ENCODE data around the gene DIP2A. TPM values are rescaled to one million over a fixed set of nuclear protein-coding genes. Genes with fewer than 3 reads are reported as not detected.
A peak's percentile ranks its signal among the peaks of the same experiment; 100 is the strongest.

The DIP2A gene

GRCh38 chr21:46617267-46618051, 158.8 kb downstream of the DIP2A start:
- H3K36me3 ChIP-seq (ENCODE audit: control insufficient read depth in 1 of 2, insufficient read depth in 2 of 2, low read depth in 1 of 2, low read length in 2 of 2), result no peaks in the 10 kb centered on the region
- H3K14ac ChIP-seq (ENCODE audit: low read length in 2 of 2), result no peak overlapping the region
- no peak overlapping the region for H2AK5ac ChIP-seq (ENCODE audit: low read length, severe bottlenecking)
- no peak overlapping the region for H3K23ac ChIP-seq (ENCODE audit: low read length in 2 of 2)
- no peaks in the 10 kb centered on the region for H3K79me1 ChIP-seq (replicated peaks; ENCODE audit: low read length, poor library complexity, severe bottlenecking)
- no peak overlapping the region for H2BK15ac ChIP-seq (ENCODE audit: low read depth, poor library complexity, severe bottlenecking)
- H4K91ac ChIP-seq (ENCODE audit: low read length), result no peak overlapping the region
- H3K9me3 ChIP-seq (ENCODE audit: control insufficient read depth, low read length), result peaks cover 17% of the 10 kb centered on the region
- H3K9ac ChIP-seq (ENCODE audit: low read length), result no peak overlapping the region
- H3K4me1 ChIP-seq (ENCODE audit: control insufficient read depth, insufficient read depth, low read depth, low read length), result peaks cover 5% of the 10 kb centered on the region
- no peak overlapping the region for H3K4me2 ChIP-seq (ENCODE audit: low read length, poor library complexity, severe bottlenecking)
- H2AFZ ChIP-seq (ENCODE audit: low read depth, low read length), result no peak overlapping the region
- H3K27ac ChIP-seq (ENCODE audit: low read length, poor library complexity, severe bottlenecking), result no peak overlapping the region
- H3K18ac ChIP-seq (ENCODE audit: low read depth in 1 of 2, low read length in 2 of 2), result no peak overlapping the region
- H2BK12ac ChIP-seq (ENCODE audit: low read length in 2 of 2), result no peak overlapping the region
- H2BK120ac ChIP-seq (ENCODE audit: low read depth, low read length), result no peak overlapping the region
- no peak overlapping the region for H3K4ac ChIP-seq (ENCODE audit: low read depth in 1 of 2, low read length in 2 of 2)
- H4K8ac ChIP-seq (ENCODE audit: low read length), result no peak overlapping the region
- 92% methylated on average over 3 of the region's 6 CpGs for WGBS
- H3K4me3 ChIP-seq (ENCODE audit: insufficient read depth in 1 of 2, low read depth in 1 of 2, low read length in 2 of 2), result no peak overlapping the region
- peaks cover 0 to 3% of the 10 kb centered on the region in 2 experiments for H3K27me3 ChIP-seq (ENCODE audit: control insufficient read depth in 1 of 2, insufficient read depth in 1 of 2, low read length in 2 of 2)
- DNase-seq, result peak; percentile 59
- no peak overlapping the region for H2BK5ac ChIP-seq (ENCODE audit: low read depth, low read length, poor library complexity, severe bottlenecking)

GRCh38 chr21:46618738-46619379, 160.2 kb downstream of the DIP2A start:
- Histone ChIP-seq H3K79me1 (replicated peaks; ENCODE audit: low read length, poor library complexity, severe bottlenecking) (no peaks in the 10 kb centered on the region), H3K36me3 (ENCODE audit: control insufficient read depth in 1 of 2, insufficient read depth in 2 of 2, low read depth in 1 of 2, low read length in 2 of 2) (no peaks in the 10 kb centered on the region), H2AFZ (ENCODE audit: low read depth, low read length) (no peak overlapping the region), H4K91ac (ENCODE audit: low read length) (no peak overlapping the region), H3K23ac (ENCODE audit: low read length in 2 of 2) (no peak overlapping the region), H3K4me1 (ENCODE audit: control insufficient read depth, insufficient read depth, low read depth, low read length) (peaks cover 7% of the 10 kb centered on the region), H2BK12ac (ENCODE audit: low read length in 2 of 2) (no peak overlapping the region), H3K4me2 (ENCODE audit: low read length, poor library complexity, severe bottlenecking) (no peak overlapping the region), H2BK120ac (ENCODE audit: low read depth, low read length) (no peak overlapping the region), H2BK15ac (ENCODE audit: low read depth, poor library complexity, severe bottlenecking) (no peak overlapping the region), H3K4me3 (ENCODE audit: insufficient read depth in 1 of 2, low read depth in 1 of 2, low read length in 2 of 2) (no peak overlapping the region), H3K27me3 (ENCODE audit: control insufficient read depth in 1 of 2, insufficient read depth in 1 of 2, low read length in 2 of 2) (peaks cover 0 to 3% of the 10 kb centered on the region in 2 experiments), H2BK5ac (ENCODE audit: low read depth, low read length, poor library complexity, severe bottlenecking) (no peak overlapping the region), H4K8ac (ENCODE audit: low read length) (no peak overlapping the region), H3K9ac (ENCODE audit: low read length) (no peak overlapping the region), H3K9me3 (ENCODE audit: control insufficient read depth, low read length) (peaks cover 17% of the 10 kb centered on the region), H2AK5ac (ENCODE audit: low read length, severe bottlenecking) (no peak overlapping the region), H3K27ac (ENCODE audit: low read length, poor library complexity, severe bottlenecking) (no peak overlapping the region), H3K18ac (ENCODE audit: low read depth in 1 of 2, low read length in 2 of 2) (no peak overlapping the region), H3K4ac (ENCODE audit: low read depth in 1 of 2, low read length in 2 of 2) (no peak overlapping the region), H3K14ac (ENCODE audit: low read length in 2 of 2) (no peak overlapping the region)
- no peak for DNase-seq
- WGBS, result 88% methylated on average over 3 of the region's 5 CpGs

Small RNA genes lying within 50 kb of the gene (small RNA-seq; reads per million reads assigned to genes)
- not detected for gene RNU6-396P (ENCODE audit: low read depth)

Data from mesenchymal stem cell (in vitro differentiated cells and primary cell).